HT-29 (cell line): ENCODE results near the gene C6orf62. TPM values are rescaled to one million over a fixed set of nuclear protein-coding genes. Genes with fewer than 3 reads are reported as not detected.
"Not testable (repeated sequence)": the region's sequence is repeated elsewhere in the genome, so short reads cannot be mapped to it uniquely, and the experiment has no call there.

ENCODE experiments used
- DNase-seq: peaks from one replicate; pipeline ENCODE4 v3.0.0-alpha.2; 2015; ENCODE audit warnings: low spot score
- total RNA-seq: library from RNA; depleted of rRNA; stranded (reverse); fragments of >200 nt; shearing (Covaris generic); gene quantifications from 2 replicates; pipeline ENCODE4 v1.2.3, GENCODE V29; 2014

Gene C6orf62
- total RNA-seq, 1 experiment from 2014 or later: 52.4 TPM

DNA sequence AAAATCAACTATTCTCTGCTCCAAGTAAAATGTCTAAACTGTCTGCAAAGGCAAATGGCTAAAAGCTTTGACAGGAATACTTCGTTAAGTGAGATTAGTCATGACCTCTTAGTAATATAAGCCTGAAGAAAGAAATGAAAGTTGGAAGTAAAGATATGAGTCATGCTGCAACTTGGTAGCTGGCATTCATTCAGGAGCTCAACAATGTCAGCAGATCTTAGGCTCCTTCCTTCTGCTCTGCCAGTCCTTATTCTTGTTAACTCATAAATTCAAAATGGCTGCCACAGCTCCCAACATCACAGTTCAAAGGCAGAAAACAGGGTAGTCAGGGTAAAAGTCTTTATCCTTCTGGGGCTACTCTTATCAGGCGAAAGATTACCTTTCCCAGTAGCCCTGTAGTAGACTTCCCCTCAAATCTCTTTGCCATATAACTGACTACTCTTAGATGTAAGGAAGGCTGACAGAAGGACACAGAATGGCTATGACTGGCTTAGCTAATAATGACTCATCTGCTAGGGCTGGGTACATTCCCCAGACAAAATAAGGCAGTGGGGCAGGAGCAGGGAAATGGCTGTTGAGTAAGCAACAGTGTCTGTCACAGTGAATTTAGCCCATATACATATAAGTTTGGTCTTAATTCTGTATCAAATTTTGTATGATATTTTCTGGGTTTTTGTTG is 24.4 kb upstream of the C6orf62 start:
- DNase-seq: peak; percentile 76

DNA sequence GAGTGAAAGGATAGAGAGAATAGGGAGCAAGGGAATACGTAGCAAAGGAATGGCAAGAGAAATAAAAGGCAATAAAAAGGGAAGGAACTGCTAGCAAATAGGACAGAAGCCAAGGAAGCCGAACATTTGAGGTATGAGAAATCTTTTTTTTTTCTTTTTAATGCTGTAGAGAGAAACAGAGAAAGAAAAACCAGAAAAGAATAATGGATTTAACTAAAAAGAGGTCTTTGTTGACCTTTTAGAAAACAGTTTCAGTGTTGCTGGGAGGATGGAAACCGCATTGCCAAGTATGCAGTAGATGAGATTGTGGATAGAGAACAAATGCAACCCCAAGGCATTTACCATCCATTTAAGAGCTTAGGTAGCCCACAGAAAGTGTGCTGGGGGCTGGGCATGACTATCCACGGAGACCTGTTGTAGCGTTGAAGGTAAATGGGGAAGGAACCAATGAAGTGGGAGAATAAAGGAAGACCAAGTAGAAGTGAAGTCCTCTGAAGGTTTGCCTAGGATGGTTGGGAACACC is 23.3 kb upstream of the C6orf62 start:
- DNase-seq: no peak

DNA sequence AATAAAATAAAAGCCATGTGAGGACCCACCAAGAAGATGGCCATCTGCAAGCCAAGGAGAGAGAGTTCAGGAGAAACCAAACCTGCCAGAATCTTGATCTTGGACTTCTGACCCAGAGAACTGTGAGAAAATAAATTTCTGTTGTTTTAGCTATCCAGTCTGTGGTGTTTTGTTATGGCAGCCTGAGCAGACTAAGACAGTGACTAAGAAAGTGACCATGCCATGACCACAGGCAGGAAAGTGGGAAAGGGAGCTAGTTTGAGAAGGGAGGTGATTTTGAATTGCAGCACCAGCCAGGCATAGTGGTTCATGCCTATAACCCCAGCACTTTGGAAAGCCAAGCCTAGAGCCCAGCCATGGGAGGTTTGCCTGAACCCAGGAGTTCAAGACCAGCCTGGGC is 21.9 kb upstream of the C6orf62 start:
- DNase-seq: no peak

DNA sequence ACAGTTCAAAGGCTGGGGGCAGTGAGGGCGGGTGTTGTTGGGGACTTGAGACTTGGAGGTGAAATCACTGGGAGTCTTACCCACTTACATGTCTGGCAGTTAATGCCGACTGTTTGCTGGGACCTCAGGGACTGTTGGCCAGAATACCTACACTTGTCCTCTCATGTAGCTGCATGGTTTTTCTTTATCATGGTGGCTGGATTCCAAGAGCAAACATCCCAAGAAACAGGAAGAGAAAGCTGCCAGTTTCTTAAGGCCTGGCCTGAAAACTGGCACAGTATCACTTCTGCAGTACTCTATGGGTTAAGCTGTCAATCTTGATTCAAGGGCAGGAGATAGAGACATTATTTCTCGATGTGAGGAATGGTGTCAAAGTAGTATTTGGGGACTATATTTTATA is 19.8 kb upstream of the C6orf62 start:
- DNase-seq: no peak

DNA sequence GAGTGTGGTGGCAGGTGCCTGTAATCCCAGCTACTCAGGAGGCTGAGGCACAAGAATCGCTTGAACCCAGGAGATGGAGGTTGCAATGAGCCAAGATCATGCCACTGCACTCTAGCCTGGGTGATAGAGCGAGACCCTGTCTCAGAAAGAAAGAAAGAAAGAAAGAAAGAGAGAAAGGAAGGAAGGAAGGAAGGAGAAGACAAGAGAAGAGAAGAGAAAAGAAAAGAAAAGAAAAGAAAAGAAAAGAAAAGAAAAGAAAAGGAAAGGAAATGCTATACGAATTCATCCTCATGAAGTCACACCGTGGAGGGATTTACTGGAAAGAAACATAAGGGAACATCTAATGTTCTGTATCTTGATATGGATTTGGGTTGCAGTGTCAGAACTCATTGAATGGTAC is 15.8 kb upstream of the C6orf62 start:
- DNase-seq: not testable (repeated sequence)

DNA sequence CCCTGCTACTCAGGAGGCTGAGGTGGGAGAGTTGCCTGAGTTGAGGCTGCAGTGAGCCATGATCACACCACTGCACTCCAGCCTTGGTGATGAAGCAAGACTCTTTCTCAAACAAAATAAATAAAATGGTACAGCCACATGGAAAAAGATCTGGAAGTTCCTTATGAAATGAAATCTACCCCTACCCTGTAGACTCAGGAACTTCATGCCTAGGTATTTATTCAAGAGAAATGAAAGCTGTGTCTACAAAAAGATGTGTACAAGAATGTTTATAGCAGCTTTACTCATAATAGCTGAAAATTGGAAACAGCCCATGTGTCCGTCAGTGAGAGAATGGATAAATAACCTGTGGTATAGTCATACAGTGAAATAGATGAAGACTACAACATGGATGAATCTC is 15.2 kb upstream of the C6orf62 start:
- DNase-seq: no peak

DNA sequence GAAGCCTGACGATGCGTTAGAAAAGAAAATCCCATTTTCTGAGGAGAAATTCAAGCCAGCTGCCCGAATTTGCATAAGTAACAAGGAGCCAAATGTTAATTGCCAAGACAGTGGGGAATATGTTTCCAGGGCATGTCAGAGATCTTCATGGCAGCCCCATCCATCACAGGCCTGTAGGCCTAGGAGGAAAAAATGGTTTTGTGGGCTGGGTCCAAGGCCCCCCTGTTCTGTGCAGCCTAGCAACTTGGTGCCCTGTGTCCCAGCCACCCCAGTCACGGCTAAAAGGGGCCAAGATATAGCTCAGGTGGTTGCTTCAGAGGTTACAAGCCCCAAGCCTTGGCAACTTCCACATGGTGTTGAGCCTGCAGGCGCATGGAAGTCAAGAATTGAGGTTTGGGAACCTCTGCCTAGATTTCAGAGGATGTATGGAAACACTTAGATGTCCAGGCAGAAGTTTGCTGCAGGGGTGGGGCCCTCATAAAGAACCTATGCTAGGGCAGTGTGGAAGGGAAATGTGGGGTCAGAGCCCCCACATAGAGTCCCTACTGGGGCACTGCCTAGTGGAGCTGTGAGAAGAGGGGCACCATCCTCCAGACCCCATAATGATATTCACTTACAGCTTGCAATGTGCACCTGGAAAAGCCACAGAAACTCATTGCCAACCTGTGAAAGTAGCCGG is 12.6 kb upstream of the C6orf62 start:
- DNase-seq: not testable (repeated sequence)

DNA sequence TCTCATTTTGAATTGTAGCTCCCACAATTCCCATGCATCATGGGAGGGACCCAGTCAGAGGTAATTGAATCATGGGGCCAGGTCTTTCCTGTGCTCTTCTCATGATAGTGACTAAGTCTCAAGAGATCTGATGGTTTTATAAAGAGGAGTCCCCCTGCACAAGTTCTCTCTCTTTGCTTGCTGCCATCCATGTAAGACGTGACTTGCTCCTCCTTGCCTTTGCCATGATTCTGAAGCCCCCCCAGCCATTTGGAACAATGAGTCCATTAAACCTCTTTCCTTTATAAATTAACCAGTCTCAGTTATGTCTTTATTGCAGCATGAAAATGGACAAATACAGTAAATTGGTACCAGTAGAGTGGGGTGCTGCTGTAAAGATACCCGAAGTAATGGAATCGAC is 11.7 kb upstream of the C6orf62 start:
- not testable (repeated sequence) for DNase-seq

DNA sequence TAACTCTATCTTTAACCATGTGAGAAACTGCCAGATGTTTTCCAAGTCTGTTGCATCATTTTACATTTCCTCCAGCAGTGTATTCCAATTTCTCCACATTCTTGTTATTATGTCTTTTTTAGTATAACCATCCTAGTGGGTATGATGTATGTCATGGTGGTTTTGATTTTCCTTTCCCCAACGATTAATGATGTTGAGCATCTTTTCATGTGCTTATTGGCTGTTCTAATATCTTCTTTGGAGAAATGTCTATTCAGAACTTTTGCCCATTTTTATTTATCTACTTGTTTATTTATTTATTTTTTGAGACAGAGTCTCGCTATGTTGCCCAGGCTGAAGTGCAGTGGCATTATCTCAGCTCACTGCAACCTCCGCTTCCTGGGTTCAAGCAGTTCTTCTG is 4.3 kb upstream of the C6orf62 start:
- no peak for DNase-seq

DNA sequence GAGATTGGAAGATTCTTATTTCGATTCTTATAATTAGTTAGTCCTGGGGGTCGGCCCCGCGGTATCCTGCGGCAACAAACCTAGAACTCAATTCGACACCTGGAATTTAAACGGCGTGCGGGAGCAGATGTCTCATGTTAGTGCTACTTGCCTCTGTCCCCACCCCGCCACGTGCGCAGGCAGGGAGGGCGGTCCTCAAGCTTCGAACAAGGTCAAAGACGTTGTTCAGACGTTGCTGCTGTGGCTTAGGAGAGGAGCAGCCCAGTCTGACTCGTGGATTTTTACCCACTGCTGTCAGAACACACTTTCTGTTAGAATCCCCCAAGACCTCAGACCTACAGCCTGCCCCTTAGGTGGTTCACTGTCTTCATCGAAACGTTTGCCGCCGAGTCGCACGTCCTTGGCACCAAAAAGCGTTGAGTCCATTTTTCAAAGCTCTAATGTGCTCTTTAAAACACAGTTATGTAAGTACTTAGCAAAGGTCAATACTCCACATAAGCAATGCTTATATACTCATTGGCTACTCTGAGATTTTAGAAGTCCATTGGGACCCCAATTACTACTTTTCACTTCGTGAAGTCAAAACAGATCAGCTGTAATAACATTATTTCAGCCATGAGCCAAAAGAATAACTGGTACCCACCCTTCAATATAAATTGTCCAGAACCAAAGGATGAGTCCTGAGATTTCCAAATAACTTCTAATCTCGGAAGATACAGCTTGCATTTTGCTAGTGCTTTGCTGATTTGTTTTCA is 2.7 kb upstream of the C6orf62 start:
- DNase-seq: no peak

DNA sequence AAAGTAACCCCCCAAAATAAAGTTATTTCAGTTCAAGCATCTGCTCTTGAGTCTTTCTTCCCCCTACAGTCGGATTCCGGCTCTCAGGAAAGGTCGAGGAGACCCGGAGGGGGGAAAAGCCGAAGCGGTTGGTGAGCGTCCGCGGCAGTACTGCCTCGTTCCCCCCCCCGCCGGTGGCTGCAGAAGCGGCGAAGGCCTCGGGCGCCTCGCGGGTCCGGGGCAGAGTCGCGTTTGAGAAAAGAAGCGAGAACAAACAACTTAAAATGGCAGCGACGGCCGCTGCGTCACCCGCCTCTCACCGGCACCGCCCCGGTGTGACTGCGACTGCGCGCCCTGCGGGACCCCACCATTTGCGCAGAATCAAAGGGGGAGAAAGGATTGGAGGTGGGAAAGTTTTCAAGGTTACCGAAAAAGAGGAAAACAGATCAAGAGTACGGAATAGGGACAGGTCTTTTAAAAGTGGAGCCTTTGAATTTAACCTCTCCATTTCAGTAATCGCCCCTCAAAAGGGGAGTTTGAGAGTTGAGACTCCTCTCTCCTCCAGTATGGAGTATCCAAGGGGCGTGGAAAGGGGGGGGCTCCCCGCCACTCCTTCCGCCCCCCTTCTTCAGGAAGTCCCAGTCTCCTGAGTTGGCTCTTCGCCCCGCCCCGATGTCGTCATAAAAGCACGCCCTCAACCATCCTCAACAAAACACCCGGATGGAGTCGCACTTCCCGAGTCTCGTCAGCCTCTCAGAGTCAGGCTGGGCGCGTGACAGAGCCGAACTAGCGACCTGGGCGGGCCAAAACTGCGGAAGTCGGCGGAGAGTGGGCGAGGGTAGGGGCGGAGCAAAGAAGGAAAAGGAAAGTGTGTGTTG is 1.9 kb upstream of the C6orf62 start:
- peak; percentile 99 for DNase-seq

DNA sequence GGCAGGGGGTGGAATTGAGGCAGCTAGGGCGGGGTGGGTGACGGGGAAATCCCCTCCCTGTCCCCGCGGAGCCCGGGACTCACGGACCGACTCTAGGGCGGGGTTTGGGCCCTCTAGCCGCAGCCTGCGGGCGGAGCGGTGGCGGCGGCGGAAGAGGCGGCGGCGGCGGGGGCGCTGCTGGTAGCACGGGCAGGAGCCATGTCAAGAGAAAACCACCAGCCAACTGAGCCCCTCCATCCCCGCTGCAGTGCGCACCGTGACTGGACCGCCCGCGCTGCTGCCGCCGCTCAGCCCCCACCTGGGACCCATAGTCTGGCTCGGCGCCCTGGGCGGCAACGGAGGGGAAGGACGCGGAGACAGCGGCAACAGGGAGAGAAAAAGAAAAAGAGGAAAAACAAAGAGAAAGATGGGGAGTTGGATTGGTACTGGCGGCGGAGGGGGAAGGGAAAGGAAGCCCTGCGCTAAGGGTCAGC is 1.2 kb upstream of the C6orf62 start:
- DNase-seq: peak; percentile 40

DNA sequence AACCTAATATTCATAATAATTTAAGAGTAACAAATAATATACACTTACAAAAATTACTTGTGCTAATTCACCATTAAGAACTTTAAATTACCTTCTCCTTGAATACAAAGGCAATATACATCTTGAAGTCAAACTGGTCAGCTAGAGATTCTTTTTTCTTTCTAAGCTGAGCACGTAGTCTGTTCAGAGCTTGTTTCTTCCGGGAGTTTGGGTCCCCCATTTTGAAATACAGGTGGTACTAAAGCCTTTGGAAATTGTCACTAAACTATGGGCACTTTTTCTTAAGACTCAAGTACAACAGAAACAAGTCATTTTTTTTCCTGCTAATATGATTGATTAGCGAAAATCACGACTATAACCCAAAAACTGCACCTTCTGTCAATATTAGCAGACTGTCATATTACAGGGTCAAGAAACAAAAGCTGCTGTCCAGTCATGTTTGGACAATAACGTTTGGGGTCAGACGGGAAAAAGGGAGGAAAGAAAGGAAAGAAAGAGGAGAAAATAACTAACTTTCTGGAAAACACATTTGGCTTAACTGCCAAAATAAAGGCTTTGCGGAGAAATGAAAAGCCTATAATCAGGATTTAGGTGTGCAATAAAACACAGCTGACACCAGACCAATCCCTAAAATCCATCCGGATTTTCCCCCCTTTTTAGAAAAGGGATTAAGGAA is 367 bp downstream of the C6orf62 start:
- no peak for DNase-seq

DNA sequence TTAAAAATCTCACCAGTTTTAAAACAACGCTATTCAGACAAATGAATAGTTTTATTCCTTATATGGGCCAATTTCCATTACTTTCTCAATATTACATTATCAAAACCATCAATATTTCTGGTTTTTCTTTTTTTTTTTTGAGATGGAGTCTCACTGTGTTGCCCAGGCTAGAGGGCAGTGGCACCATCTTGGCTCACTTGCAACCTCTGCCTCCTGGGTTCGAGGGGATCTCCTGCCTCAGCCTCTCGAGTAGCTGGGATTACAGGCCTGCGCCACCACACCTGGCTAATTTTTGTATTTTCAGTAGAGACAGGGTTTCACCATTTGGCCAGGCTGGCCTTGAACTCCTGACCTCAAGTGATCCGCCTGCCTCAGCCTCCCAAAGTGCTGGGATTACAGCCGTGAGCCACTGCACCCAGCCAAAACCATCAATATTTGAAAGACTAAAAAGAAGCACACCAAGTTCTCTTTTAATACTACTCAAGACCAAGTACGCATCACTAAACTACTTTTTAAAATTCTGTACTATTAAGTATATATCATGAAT is 2.3 kb downstream of the C6orf62 start:
- DNase-seq: not testable (repeated sequence)

DNA sequence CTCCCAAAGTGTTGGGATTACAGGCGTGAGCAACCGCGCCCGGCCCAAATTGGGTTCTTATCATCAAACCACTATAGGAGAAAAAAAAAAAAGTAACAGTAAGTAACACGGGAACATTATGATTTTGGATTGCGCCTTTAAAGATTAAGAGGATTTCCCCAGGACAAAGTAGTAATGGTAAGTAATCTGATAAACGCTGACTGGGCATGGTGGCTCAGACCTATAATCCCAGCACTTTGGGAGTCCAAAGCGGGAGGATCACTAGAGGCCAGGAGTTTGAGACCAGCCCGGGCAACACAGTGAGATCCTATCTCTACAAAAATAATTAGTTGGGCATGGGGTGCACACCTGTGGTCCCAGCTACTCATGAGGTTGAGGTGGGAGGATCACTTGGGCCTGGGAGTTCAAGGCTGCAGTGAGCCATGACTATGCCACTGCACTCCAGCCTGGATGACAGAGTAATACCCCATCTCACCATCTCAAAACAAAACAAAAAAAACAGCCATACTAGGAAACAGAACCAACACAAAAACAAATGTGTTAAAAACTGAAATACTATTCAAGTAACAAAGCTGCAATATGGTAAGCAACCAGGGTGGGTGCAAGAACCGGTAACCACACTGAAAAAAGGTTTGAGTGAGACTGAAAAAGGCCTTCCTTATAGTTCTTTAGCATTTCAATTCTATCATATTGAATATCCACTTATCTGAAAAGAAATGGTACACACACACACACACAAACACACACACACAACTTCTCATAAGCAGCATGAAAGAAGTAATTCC is 8.2 kb downstream of the C6orf62 start:
- no peak for DNase-seq

DNA sequence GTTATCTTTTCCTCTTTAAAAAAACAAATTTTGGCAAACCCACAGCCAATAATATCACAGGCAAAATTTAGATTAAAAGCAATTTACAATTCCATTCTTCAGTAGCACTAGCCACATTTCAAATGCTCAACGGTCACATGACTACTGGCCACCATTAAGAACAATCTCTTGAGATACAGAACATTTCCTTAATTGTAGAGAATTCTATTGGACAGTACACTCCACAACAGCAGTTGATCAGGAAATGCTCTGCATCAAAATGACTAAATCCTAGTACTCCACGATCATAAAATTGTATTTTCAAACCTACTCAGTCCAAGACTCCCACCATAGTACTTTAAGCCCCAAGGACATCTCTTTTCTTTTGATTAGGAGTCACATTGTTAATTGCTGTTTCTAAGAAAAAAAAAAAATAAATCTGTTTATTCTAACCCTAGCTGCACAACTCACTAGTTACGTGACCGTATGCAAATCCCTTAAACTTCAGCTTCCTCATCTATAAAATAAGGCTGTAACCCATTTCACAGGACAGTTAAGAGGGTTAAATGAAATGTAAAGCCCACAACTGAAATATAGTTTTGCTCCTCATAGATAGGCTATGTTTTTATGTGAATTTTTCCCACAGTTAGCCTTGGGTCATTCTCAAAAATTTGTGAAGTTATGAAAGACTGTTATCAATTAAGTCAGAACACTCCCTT is 9.8 kb downstream of the C6orf62 start:
- no peak for DNase-seq

DNA sequence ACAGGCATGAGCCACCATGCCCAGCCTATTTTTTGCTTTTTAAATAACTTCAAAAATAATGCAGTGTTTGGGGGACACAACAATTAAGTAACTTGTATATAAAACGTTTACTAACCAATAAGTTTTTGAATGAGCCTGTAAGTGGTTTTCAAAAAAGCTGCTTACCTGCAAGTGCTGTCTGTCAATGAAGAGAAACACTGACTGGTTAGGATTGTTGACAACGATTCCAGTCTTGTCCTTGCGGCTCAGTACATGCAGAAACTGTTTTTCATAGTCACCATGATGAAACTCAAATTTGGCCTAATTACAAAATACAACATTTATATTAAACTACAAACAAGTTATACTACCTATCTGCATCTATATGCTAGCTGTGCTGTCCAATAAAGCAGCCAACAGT is 10.3 kb downstream of the C6orf62 start:
- DNase-seq: no peak

DNA sequence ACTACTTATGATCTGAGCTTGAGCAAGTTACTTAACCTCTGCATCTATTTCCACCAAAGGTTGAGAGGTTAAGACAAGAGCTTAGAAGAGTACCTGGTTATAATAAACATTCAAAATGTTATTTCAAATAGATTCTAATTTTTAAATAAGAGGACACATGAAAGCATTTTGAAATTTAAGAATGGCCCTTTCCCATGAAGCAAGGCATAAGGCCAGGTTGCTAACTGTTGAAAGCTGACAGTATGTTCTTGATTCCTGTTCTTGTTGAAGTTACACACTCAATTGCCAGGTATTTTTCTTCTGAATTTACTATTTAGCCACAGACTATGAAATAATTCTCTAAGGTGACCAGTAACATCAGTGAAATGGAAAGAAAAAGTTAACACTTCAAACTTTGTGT is 14.5 kb downstream of the C6orf62 start:
- no peak for DNase-seq

DNA sequence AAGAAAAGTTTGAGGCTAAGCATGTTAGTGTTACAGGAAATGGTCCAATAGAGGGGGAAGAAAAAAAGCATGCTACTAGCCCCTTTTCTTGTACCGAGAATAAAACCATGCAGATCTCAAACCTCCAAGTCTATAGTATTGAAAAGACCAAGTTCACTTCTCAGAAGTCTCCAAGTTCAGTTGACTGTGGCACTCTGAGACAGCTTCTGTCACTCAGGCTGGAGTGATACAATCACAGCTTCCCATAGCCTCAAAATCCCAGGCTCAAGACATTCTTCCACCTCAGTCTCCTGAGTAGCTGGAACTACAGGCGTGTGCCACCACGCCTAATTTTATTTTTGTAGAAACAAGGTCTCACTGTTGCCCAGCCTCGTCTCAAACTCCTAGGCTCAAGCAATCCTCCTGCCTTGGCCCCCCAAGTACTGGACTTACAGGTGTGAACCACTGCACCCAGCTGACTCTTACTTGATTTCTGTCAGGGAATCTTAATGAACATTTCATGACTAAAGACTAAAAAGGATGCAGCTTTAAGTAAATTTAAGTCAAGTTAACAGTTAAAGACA is 16.2 kb downstream of the C6orf62 start:
- DNase-seq: no peak
